Kidney tubule cell (primary cell): ENCODE data around the gene ADGRD1.
"Not testable (repeated sequence)": the region's sequence is repeated elsewhere in the genome, so short reads cannot be mapped to it uniquely, and the experiment has no call there.

Experiments
- DNase-seq: peaks from one replicate; pipeline ENCODE4 v3.0.0-alpha.2; 2018; ENCODE audit warnings: low spot score

Gene ADGRD1

GRCh38 chr12:130937546-130937945 lies 16.2 kb upstream of the ADGRD1 start:
- DNase-seq: not testable (repeated sequence)

GRCh38 chr12:130938186-130938585 lies 15.5 kb upstream of the ADGRD1 start:
- no peak for DNase-seq

- DNase-seq: no peak
Measured at GRCh38 chr12:130944878-130945277, 8.8 kb upstream of the ADGRD1 start.

DNA sequence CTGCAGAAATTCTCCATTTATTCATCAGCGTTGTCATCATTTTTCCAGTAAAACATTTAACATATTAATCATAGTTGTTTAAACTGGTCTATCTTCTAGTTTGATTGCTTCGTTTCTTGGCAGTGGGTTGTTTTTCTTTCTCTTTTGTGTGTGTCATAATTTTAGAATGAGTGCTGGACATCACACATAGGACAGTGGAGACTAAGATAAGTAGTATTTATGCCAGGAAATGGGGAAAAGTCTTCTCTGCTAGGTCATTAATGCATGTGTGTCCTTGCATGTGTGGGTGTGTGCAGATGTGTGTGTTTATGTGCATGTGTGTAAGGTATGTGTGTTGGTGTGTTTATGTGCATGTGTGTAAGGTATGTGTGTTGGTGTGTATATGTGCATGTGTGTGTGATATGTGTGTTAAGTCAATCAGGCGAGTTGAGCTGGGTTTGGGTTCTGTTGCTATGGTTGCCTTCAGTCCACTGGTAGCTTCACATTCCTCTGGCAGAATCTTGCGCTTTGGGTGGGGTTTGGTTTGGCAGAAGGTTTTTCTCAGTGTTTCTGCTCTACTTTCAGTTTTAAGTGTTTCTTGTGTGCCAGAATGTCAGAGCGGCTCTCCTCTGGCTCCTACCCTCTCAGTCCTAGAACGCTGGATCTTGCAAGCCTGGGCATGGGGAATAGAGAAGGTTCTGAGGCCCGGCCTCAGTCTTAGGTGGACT lies 7.8 kb upstream of the ADGRD1 start:
- DNase-seq: no peak

DNA sequence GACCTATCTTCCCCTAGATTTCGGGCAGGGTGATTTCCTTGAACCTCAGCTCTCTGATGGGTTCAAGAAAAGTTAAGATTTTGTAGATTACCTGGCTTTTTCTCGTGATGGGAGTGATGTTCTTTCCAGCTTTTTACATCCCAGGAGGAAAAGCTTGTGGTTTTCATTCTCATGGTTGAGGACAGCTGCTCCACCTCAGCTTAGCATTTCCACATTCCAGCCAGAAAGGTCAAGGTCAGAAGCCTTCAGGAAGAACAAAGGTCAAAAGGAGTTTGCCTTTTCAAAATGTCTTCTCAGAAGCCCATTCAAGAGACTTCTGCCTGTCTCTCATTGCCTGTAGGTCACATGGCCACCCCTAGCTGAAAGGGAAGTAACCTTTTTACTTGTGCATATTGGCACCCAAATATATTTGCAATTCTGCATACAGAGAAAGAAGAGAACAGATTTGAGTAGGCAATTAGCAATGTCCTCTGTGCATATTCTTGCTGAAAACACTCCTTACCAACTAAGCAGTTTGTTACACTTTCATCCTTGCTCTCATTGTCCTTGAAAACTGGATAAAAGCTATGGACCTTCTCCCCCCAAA lies 6.6 kb upstream of the ADGRD1 start:
- DNase-seq: no peak

GRCh38 chr12:130948136-130948535 lies 5.6 kb upstream of the ADGRD1 start:
- DNase-seq: no peak

DNA sequence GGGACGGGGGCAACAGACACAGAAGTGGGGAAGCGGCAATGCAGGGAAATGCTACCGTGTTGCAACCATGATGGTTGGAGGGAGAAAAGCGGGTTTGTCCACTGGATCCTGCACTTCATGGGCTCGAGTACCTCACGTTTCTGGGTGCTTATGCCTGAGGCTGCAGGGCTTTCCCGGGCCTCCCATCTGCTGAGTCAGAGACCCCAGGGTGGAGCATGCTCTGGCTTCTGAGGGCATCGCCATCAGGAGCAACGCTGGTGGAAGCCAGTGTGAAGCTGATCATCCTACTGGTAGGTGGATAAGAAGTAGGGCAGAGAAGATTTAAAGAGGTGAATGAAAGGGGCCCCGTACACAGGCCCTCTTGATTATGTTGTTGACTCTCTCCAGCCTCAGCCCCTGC lies 5.0 kb upstream of the ADGRD1 start:
- DNase-seq: no peak

- no peak for DNase-seq
Measured at GRCh38 chr12:130949806-130950205, 3.9 kb upstream of the ADGRD1 start.

- no peak for DNase-seq
Measured at GRCh38 chr12:130951636-130952035, 2.1 kb upstream of the ADGRD1 start.

GRCh38 chr12:130952171-130952954 lies 1.3 kb upstream of the ADGRD1 start:
- DNase-seq: no peak

- no peak for DNase-seq
Measured at GRCh38 chr12:130954544-130954831, 781 bp downstream of the ADGRD1 start.

DNA sequence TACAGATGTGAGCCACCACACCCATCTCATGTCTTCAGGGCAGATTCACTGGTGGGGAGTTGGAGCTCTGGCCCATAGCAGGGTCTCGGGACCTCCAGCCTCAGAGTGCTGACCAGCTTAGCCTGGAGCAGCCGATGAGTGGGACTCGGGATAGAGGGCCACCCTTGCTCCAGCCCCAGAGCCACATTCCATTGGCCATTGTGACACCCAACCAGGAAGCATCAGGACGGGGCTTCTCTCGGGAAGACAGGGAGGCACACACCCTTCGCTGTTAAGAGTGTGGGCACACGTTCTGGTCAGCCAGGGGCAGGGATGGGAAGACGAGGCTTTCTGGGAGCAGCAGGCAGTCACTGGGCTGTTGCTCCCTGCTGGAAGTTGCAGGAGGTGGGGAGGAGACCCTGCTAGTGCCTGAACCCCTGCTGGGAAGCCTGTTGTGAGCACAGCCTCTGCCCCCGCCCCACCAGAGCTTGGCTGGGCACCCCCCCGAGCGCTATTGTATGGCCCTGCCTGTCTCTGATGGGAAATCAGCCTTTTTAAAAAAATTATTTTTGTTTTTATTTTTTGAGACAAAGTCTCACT lies 1.6 kb downstream of the ADGRD1 start:
- DNase-seq: no peak

DNA sequence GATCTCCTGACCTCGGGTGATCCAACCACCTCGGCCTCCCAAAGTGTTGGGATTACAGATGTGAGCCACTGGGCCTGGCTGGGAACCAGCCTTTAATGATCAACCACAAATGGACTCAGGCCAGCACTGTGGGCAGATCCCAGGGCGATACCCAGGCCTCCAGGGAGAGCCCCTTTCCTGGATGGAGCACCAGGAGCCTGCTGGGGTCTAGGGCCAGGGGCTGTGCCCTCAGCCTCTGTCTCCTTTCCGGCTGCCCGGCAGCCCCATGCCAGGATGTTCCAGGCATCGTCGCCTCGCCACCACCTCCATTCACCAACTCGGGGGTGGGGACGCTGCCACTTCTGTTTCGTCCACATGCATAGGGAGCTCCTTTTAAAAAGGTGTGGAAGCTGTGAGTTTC lies 2.3 kb downstream of the ADGRD1 start:
- DNase-seq: no peak

- no peak for DNase-seq
Measured at GRCh38 chr12:130956456-130957303, 3.0 kb downstream of the ADGRD1 start.

DNA sequence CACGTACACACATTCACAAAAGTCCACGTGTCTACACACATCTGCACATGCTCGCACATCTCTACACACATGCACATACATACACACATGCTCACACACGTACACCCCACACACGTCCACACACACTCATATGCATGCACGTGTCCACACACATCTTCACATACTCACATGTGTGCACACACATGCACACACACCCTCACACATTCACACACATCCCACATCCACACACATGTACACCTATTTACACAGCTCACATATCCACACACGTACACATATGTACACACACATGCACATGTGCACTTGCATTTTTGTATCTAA lies 3.6 kb downstream of the ADGRD1 start:
- no peak for DNase-seq

GRCh38 chr12:130958557-130959140 lies 4.9 kb downstream of the ADGRD1 start:
- no peak for DNase-seq

- no peak for DNase-seq
Measured at GRCh38 chr12:130959632-130960031, 5.9 kb downstream of the ADGRD1 start.

DNA sequence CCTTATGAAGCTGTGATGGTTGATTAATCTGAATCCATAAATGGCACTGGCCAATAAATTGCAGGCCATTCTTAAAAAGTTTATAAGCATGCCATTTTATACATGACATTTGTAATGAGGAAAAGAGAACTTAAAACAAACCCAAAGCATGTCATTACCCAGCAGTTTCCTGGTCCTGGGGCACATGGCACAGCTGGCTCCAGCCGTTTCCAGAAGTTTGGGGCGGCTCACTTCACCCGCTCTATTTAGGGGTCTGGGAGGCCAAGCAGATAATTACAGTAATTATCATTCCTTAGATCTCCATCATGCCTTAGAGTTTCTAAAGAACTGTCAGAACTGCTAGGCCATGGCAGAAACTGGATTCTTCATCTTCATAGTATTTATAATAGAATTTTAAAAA lies 6.4 kb downstream of the ADGRD1 start:
- DNase-seq: no peak

DNA sequence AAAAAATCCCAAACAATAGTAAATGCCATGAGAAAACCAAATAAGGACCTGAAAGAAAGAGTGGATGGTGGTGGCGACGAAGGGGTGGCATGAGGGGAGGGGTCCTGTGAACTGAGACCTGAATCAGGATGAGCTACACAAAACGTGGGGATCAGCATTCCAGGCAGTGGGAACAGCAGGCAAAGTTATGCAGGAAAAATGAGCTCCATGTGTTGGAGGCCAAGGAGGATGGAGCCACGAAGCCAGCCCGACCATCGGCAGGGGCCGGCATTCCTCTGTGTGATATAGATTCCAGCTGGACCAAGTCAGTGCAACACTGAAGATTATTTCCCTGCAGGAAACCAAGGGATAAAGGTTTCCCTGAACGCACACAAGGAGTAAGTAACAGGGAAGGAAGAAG lies 7.1 kb downstream of the ADGRD1 start:
- no peak for DNase-seq

DNA sequence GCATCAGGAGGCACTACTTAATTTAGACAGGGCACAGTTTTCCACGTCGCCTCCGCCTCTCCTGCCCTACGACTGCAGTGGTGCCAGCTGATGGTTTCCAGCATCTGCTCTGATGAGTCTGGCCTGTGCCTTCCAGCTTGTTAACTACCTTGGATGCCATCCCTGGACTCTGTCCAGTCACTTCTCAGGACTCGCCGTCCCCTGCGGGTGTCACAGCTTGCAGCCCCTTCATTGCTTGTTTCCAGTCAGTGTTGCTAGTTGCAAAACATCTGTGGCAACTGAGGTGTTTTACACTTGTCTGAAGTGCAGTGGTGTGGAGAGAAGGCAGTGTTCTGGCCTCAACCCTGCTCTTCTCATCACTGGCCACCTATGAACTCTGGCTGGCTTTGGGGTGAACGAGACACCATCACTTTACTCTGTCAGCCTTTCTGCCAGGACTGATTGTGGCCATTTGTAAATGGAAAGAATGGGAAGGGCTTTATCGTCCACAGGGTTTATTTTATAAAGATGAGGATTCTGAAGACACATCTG lies 8.3 kb downstream of the ADGRD1 start:
- DNase-seq: no peak

- no peak for DNase-seq
Measured at GRCh38 chr12:130965214-130965613, 11.5 kb downstream of the ADGRD1 start.

DNA sequence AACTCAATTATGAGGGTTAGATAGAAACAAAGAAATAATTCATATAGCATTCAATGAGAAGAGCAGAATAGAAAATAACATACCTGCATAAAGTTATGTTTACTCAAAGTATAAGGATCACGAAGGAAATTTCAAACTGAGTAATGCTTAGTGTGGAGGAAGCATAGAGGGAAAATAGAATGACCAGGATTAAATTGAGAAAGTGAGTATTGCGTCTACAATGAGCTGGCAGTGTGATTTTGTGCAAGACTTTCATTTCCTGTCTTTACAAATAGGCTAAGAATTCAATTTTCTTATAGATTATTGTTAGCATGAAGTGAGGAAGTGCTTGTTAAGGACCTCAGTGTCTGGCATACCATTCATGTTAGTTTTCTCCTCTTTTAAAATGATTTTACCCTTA lies 12.0 kb downstream of the ADGRD1 start:
- DNase-seq: no peak
